ENCODE measurements around the gene TWIST1.

TWIST1 gene

DNA sequence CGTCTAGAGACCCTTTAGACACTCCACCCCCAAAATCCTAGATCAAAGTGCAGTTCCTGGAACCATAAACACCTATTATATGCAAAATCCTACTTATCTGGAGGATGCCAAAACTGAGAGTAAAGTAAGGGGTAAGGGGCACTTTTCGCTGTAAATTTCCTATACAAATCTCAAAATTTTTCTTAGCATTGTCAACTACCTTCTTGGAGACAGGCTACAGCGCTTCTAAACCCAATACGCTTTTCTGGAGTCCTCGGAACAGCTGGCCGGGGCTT, 10.4 kb downstream of the TWIST1 start:
- no peak overlapping the region for H3K4me3 ChIP-seq (ENCODE audit: low read length)
- TF ChIP-seq, protein P1, sequence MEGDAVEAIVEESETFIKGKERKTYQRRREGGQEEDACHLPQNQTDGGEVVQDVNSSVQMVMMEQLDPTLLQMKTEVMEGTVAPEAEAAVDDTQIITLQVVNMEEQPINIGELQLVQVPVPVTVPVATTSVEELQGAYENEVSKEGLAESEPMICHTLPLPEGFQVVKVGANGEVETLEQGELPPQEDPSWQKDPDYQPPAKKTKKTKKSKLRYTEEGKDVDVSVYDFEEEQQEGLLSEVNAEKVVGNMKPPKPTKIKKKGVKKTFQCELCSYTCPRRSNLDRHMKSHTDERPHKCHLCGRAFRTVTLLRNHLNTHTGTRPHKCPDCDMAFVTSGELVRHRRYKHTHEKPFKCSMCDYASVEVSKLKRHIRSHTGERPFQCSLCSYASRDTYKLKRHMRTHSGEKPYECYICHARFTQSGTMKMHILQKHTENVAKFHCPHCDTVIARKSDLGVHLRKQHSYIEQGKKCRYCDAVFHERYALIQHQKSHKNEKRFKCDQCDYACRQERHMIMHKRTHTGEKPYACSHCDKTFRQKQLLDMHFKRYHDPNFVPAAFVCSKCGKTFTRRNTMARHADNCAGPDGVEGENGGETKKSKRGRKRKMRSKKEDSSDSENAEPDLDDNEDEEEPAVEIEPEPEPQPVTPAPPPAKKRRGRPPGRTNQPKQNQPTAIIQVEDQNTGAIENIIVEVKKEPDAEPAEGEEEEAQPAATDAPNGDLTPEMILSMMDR (conservative IDR thresholded peaks at IDR 0.05; ENCODE audit: low read depth, low read length), result no peak

DNA sequence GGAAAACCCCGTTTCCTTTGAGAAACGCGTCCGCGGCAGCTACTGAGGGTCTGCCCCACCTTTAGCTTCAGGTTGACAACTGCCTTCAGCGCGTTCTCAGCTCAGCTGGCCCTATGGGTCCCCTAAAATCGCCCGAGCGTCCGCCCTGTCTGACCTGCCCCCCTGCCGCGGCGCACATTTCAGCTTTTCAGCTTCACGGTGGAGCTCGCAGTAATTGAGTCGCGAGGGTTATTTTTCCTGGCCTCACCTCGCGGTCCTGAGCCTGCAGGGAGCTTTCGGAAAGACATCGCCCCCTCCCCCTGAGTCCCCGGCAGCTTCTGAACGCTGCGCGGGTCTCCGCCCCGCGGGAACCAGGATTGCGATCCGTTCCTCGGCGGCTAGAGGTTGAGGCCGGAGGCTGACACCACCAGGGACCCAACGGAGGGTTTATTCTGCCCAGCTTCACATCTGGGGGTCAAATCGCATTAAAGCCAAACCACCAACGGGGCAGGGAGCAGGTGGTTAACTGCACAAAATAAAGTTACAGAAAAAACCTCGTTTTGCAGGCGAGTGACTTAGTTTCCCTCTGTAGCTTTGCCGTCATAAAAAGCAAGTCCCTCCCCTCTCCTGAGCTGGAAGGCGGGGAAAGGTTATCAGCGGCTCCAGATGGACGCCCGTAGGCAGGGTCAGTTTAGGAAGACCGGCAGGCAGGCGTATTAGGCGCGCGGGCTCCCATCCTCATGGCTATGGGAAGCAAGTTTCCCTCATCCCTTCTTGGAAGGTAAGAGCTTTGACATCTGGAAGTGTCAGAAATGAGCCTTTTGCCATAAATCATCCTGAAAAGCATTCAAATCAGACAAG, 11.0 kb downstream of the TWIST1 start:
- H3K4me3 ChIP-seq (ENCODE audit: low read length), result no peak overlapping the region
- DNase-seq (ENCODE audit: low read depth), result no peak

More for the DNA sequence above, 10.4 kb downstream of the TWIST1 start:
- DNase-seq (ENCODE audit: low read depth), result no peak

DNA sequence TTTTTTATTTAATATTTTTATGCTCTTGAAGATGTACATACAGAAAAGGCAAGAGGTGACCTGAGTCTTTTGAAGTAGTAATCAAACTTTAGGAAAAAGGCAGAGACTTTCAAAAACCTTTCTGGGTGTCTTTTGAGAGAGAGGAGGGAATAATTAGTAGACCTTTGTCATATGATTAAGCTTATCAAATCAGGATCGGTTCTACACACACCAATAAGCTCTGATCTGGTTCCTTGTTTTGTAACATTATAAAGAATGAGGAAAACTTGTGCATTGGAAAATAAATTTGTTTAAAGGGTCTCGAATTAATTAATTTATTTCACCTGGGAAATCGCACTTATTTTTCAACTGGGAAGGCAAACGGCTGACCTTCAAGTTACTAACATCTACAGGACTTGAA, 11.9 kb downstream of the TWIST1 start:
- no peak for DNase-seq (ENCODE audit: low read depth)
- H3K4me3 ChIP-seq (ENCODE audit: low read length), result no peak overlapping the region
- TF ChIP-seq, protein P1 (conservative IDR thresholded peaks at IDR 0.05; ENCODE audit: low read depth, low read length), result no peak

More for the DNA sequence above, 11.0 kb downstream of the TWIST1 start:
- TF ChIP-seq, protein P1 (conservative IDR thresholded peaks at IDR 0.05; ENCODE audit: low read depth, low read length), result no peak

DNA sequence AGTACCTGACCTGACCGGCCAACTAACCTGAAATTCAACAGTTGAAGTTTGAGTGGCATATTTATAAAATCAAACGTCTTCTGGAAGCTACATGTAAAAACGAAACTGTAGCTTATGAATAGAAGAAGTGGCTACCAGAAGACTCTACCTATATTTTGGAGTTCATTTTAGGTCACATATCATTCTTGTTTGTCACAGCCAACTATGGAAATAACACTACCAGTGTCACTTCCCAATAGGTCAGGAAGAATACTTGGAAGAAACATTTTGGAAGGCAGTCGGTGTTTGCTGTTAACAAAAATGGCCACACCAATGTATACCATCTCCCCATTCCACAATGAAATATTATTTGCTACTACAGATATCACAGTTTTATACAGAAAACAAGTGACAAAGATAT, 12.6 kb downstream of the TWIST1 start:
- TF ChIP-seq, protein P1 (conservative IDR thresholded peaks at IDR 0.05; ENCODE audit: low read depth, low read length), result no peak
- no peak for DNase-seq (ENCODE audit: low read depth)
- H3K4me3 ChIP-seq (ENCODE audit: low read length), result no peak overlapping the region

DNA sequence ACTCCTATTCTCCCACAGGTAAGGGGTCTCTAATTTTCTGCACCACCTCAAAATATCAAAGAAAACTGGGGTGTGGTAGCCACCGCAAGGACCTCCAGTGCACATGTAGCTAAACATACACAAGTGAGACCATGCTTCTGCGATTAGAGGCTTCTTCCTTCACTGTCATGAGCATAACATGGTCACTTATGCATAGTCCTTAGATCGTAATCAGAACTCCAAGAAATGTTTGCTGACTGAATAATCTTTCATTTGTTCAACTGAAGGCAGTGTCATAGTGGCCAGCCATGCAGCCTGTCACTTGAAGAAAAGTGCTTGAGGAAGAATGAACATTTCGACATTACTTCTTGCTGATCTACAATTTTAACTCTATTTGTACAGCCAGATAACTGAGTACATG, 14.6 kb downstream of the TWIST1 start:
- TF ChIP-seq, protein P1 (conservative IDR thresholded peaks at IDR 0.05; ENCODE audit: low read depth, low read length), result no peak
- DNase-seq (ENCODE audit: low read depth), result no peak
- H3K4me3 ChIP-seq (ENCODE audit: low read length), result no peak overlapping the region

DNA sequence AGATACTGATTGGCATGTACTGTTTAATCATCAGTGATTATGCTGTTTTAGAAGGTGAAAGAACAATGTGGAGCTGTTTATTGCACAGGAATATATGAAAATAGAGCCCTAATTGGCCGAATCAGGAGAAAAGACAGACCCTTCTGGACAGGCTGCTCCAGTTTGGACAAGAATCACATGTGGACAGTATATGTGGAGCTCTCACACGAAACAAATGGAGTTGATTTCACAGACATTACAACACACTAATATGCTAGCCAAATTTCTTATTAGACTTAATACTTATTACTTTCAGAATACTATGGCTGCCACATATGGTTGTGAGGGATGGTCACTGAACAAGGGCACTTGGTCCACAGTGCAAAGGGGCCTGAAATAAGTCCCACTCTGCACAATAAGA, 15.5 kb downstream of the TWIST1 start:
- DNase-seq (ENCODE audit: low read depth), result no peak
- H3K4me3 ChIP-seq (ENCODE audit: low read length), result no peak overlapping the region
- TF ChIP-seq, protein P1 (conservative IDR thresholded peaks at IDR 0.05; ENCODE audit: low read depth, low read length), result no peak

DNA sequence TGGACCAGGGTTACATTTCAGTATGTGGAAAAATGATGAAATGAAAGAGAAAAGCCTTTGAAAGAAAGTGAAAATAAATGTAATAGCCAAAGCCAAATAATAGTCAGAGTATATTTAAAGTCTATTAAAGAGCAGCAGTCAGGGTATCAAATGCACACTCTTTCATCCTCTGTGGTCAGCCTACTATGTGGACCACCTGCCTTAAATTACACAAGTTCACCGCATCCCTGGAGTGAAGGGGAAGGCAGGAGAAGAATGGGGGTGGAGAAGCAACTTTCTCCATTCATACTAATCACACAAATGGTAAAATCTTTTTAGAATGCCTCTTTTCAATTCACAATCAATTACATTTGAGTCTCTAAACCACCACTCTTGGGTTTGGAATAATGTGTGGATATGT, 16.0 kb downstream of the TWIST1 start:
- TF ChIP-seq, protein P1 (conservative IDR thresholded peaks at IDR 0.05; ENCODE audit: low read depth, low read length), result no peak
- no peak for DNase-seq (ENCODE audit: low read depth)
- H3K4me3 ChIP-seq (ENCODE audit: low read length), result no peak overlapping the region

Measured in retinal pigment epithelial cell (primary cell).